Activated naive CD4-positive, alpha-beta T cell treated with Interleukin-2 at 50 U/mL for 16 hours (primary cell): ENCODE results near the gene RNASEH2A.

Experiments
- DNase-seq: peaks from one replicate; pipeline ENCODE4 v3.0.0-alpha.2; 2020

Gene RNASEH2A

GRCh38 chr19:12806242-12807081 lies at the start of gene RNASEH2A:
Gene RNASEH2A (plus strand): TSS chr19:12806584. CDS start chr19:12806674, 90 bp downstream.
- DNase-seq: peak; percentile 90

GRCh38 chr19:12757544-12758274 lies 48.7 kb upstream of the RNASEH2A start:
- peak; percentile 71 for DNase-seq

- no peak for DNase-seq
Observed at GRCh38 chr19:12759686-12760085, 46.7 kb upstream of the RNASEH2A start.

DNA sequence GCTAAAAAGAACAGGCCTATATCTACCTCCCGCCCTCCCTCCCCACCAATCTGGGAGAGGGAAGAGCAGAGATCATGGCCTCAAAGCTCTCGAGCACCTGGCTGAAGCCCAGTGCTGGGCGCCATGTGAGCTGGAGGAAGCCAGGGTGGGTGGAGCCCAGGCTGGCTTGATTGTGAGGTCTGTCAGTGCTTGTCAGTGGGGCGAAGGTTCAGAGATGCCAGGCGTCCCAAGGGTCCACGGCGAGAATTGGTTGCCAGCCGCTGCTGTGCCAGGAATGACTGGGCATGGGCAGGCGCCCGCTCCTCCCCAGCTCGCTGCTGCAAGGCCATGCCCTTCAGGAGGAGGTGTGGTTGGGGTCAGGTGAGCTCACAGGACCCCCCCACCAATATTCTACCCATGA lies 43.3 kb upstream of the RNASEH2A start:
- DNase-seq: no peak

DNA sequence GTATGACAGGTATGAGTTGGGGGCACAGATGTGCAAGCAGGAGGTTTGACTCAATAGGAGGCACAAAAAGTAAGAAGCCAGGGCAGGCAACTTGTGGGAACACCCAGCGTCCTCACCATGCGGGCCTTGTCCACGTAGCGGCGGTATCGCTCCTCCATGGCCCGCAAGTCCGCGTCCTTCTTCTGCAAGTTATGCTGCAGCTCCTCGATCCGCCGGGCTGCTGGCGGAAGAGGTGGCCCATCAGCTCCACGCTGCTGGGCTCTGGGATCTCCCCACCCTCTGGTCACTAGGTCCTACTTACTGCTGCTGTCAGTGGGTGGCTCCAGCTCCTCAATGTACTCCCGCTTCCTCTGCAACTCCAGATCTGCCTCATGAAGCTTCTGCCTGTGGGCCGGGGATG lies 41.7 kb upstream of the RNASEH2A start:
- DNase-seq: no peak

- DNase-seq: no peak
Observed at GRCh38 chr19:12766051-12766521, 40.3 kb upstream of the RNASEH2A start.

DNA sequence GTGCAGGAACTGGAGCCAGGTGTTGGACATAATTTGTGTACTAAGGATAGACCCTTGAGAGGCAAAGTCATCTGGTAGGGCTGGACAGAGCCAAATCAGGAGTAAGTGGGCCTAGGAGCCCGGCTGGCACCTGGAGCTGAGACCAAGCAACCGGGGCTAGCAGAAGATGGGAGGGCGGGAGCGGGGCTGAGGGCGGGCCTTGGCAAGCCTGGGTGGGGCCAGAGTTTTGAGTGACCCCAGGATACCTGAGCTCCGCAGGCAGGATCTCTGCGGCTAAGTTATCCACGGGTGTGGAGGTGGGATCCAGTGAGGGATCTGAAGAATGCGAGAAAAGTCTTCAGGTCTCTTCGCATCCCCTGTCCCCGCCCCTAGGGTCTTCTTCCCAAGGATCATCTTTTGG lies 39.2 kb upstream of the RNASEH2A start:
- no peak for DNase-seq

- no peak for DNase-seq
Observed at GRCh38 chr19:12767666-12768065, 38.7 kb upstream of the RNASEH2A start.

DNA sequence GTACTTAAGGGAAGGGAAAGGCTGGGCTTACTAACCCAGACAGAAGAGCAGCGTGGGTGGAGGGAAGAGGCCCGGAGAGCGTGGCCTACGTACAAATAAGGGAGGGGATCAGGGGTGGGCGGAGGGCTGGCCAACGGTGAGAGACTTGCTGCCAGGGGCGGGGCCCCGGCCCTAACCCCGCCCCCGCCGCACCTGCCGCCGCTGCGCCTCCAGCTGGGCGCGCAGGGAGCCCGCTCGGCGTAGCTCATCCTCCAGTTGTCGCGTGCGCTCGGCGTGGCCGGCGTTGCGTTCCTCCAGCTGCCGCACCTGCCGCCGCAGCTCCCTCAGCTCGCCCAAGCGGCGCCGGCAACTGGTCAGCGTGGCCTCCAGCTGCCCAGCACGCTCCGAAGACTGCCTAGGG lies 36.7 kb upstream of the RNASEH2A start:
- DNase-seq: peak; percentile 73

- no peak for DNase-seq
Observed at GRCh38 chr19:12770922-12771321, 35.5 kb upstream of the RNASEH2A start.

DNA sequence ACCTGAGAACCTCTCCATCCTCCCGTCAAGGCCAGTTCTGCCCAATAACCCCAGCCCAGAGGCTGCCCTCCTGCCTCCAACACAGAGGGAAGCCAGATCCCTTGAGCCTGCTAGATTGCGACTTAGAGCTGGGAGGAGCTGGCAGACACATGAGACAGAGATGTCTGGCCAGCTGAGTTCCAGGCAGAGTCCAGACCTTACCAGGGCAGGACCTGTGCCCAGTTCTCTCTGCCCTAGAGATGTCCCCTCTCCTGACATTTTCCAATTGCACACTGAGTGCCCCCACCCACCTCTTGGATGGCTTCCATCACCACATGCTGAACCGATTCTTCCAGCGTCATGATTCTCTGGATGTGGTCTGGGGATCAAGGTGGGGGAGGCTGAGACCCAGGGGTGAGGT lies 34.1 kb upstream of the RNASEH2A start:
- DNase-seq: no peak

DNA sequence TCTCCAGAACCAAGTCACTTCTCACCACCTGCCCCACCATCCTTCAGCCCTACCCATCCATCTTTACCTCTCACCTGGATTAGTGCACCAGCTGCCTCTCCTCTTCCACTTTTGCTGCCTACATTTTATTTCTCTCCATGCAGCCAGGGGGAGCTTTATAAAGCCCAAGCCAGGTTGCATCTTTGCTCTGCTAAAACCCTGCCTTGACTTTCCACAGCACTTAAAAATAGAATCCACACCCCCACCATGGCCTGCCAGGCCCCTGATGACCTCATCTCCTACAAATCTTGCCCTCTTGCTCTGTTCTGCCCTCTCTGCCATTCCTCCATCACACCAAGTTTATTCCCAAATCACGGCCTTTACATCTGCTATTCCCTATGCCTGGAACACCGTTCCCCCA lies 32.8 kb upstream of the RNASEH2A start:
- DNase-seq: no peak

DNA sequence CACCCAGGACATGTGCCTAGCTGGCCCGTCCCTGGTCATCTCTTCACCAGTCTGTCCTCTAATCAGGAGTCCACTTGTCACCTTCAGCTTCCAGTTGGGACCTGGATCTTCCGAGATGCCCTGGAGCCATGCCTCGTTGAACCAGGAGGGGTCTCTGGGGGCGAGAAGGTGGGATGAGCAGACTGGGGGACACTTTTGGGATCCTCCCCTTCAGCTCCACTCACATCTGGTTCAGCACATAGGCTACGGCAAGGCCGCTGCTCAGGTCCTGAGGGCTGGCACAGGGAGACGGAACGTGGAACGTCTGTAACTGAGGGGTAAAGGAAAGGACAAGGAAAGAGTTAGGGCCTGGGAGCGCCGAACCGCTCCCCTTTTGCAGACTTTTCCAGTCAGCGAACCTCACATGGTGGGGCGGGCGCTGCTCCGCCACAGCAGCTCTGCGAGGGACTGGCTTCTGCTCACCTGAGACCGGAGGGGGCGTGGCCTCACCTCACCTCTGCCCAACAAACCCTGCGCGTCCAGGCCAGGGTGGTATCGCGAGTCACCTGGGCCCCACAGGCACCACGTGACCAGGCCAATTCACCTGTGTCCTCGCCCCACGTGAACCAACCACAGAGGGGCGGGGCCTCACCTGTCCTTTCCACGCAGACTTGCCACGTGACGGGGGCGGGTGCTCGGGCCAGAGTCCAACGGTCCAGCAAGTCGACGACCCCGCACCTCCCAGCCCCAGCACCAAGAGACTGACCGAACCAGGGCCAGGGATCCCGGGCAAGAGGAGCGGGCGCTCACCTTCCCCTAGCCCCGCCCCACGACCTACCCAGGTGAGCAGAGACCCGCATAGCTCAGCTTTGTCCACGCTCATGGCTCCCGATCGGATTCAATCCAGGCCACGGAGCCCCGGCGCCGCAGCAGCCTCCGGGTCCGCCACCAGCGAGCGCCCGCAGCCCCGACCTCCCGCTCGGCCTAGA lies 31.5 kb upstream of the RNASEH2A start, which contains the start of gene HOOK2:
HOOK2 (minus strand) TSS at position 965 of the 968 bp plus-strand sequence; CDS start at position 862, 103 bp downstream.
- DNase-seq: peak; percentile 28

GRCh38 chr19:12777217-12778016 lies 29.0 kb upstream of the RNASEH2A start:
- peak; percentile 84 for DNase-seq

GRCh38 chr19:12778017-12778904 lies 28.1 kb upstream of the RNASEH2A start:
- peak; percentile 51 for DNase-seq

GRCh38 chr19:12778905-12779161 lies 27.6 kb upstream of the RNASEH2A start:
- DNase-seq: no peak

DNA sequence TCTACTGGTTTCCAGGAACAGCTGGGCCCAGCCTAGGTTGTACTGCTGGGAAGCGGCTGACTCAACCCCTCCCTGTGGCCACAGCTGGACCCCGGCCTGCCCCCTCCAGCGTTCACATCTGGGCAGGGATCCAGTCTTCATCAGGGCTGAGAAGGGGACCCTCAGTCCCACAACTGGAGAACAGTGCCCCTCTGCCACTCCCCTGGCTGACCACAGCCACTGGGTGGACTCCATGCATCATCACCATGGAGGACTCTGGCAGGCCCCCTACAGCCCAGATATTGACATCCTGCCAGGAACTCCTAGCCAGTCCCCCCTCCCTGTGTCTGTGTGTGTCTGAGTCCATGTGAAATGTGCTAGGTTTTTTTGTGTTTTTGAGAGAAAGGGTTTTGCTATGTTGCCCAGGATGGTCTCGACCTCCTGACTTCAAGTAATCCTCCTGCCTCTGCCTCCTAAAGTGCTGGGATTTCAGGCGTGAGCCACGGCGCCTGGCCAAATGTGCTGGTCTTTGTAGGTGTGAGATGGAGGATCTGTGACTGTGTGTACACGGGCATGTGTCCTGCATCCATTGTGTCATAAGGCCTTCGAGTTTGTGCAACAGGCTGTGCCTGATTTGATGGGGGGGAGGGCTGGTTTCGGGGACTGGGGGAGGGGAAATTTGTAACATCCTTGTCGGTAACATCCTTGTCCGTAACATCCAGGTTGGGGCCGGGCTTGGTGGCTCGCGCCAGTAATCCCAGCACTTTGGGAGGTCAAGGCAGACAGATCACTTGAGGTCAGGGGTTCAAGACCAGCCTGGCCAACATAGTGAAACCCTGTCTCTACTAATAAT lies 27.0 kb upstream of the RNASEH2A start:
- DNase-seq: no peak

- DNase-seq: no peak
Observed at GRCh38 chr19:12782174-12782423, 24.3 kb upstream of the RNASEH2A start.

- DNase-seq: peak; percentile 88
Observed at GRCh38 chr19:12782424-12783290, 23.7 kb upstream of the RNASEH2A start.
